Inflammatory macrophage treated with lipopolysaccharide for 4 hours (primary cell): ENCODE data around the gene SYTL3.
"Not testable (repeated sequence)": the region's sequence is repeated elsewhere in the genome, so short reads cannot be mapped to it uniquely, and the experiment has no call there.

Experiments used
- DNase-seq: peaks from one replicate; pipeline ENCODE4 v3.0.0-alpha.2; 2020

The SYTL3 gene, protein sequence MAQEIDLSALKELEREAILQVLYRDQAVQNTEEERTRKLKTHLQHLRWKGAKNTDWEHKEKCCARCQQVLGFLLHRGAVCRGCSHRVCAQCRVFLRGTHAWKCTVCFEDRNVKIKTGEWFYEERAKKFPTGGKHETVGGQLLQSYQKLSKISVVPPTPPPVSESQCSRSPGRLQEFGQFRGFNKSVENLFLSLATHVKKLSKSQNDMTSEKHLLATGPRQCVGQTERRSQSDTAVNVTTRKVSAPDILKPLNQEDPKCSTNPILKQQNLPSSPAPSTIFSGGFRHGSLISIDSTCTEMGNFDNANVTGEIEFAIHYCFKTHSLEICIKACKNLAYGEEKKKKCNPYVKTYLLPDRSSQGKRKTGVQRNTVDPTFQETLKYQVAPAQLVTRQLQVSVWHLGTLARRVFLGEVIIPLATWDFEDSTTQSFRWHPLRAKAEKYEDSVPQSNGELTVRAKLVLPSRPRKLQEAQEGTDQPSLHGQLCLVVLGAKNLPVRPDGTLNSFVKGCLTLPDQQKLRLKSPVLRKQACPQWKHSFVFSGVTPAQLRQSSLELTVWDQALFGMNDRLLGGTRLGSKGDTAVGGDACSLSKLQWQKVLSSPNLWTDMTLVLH

DNA sequence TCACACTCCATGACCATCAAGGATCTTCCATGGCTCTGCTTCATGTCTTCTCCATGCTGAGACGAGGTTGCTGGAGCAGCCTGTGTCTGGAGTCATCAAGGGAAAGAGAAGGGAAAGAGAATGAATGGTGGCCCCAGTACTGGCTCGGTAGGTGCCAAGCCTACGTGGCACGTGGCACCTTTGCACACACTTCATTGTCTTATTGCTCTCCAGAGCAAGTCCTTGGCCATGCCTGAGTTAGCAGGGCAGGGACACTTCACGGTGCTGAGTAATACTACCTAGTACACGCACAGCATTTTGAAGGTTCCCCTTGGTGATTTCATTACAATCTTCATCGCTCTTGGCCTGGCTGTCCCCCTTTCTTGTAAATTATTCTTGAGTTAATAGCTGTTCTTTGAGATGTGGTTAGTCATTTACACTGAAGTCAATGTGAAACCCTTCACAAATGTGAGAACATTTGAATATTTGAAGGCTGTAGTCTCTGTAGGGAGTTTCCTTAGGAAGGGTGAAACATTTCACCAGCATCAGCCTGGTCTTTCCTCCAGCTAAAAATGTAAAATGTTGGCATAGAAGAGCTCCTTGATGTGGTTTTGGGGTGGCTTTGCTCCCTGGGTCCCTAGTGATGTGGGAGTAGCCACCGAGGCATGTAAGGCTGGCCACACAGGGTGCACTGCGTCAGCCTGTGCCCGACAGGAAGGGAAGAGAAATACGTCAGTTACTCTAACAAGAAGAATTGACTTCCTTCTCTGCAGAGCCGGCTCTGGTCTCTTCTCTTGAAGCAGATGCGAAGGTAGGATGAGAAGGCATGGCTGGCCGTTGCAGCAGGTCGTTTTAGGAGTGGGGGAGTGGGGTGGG is at the start of gene SYTL3:
Gene SYTL3, plus strand, starts transcription at position 766 of the 855 bp plus-strand sequence. CDS start 13,215 bp downstream, outside the sequence.
- peak; percentile 90 for DNase-seq

DNA sequence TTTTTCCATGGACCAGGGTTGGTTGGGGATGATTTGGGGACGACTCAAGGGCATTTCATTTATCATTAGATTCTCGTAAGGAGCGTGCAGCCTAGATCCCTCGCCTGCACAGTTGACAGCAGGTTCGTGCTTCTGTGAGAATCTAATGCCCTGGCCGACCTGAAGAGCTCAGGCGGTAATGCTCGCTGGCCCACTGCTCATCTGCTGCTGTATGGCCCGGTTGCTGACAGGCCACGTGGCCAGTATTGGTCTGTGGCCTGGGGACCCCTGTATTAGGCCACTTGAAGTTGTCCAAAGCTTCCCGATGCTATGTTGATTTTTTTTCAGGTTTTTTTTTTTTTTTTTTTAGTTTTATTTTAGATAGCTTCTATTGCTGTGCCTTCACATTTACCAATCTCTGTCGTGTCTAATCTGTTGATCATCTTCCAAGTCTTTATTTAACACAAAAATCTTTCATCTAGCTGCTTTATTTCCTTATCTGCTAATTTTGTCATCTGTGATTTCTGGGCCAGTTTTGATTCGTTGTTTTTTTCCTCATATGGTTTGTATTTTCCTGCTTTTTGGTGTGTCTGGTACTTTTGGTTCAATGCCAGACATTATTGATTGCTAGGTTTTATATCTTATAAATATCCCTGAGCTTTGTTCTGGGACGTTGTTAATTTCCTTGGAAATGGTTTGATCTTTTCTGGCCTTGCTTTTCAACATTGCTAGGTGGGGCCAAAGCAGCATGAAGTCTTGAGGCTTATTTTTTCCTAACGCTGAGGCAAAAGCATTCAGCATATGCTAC is 46.4 kb upstream of the SYTL3 start:
- no peak for DNase-seq

DNA sequence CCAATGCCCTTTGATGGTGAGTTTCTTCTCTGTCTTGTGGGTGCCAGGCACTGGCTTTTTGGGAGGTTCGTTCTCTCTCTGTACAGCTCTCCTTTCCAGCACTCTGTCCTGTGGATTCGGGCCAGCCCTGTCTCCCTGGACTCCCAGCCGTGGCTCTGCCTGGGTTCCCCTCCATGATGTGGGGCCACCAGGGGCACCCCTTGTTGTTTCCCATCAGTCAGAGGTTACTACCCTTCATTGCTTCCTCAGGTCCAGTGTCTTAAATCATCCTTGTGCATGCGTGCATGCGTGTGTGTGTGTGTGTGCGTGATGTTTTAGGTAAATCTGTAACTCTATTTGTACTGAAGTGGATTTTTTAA is 45.8 kb upstream of the SYTL3 start:
- no peak for DNase-seq

DNA sequence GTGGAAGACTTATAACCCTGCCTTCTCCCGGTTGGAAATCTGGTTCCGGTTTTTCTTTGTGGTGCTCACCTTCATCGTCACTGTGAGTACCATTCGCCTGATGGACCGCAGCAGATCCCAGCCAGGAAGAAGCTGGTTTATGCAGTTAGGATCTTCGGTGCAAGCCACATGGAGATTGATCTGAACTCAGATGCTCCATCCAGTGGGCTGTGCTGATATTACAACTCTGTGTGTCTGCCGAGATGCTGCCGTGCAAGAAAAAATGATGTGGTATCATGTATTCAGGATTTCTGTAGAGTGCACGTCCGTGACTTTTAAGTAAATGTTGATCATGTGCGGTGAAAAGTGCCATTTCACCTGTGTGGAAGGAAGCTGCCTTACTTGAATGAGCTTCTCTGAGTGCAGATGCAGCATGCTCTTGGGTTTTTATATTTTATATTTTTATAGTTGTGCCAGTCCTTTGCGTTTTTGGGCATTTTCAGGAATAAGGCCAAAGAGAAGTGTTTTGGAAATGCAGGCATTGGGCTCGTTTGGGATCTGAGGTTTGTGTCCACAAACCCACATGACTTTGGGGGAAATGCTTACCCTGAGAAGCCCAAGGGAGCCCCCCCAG is 44.5 kb upstream of the SYTL3 start:
- DNase-seq: peak; percentile 59

DNA sequence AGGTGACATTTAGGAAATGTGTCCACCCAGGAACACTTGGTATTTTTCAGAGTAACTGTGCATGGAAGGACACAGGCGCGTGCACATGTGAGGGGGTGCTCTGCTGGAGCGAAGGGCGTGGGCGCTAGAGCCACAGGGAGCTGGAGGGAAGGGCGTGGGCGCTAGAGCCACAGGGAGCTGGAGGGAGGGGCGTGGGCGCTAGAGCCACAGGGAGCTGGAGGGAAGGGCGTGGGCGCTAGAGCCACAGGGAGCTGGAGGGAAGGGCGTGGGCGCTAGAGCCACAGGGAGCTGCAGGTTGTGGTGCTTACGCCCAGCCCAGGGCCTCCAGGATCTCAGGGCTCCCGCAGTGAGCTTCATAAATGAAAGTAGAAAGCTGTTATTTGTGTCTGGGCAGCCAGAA is 43.8 kb upstream of the SYTL3 start:
- not testable (repeated sequence) for DNase-seq

DNA sequence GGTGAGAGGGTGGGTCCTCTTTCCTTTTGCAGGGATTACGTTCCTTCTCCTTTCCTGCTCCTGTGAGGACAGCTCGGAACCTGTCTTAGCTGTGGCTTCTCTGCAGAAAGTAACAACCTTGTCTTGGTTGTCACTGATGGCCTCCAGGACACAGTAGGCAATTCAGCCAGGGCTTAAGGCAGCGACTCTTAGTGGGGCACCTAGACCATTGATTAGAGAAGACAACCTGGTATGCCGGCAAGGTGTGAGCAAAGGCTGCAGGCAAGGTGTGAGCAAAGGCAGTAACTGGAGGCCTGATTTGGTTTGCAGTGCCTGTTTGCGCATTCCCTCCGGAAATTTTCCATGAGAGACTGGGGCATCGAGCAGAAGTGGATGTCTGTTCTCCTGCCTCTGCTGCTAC is 42.9 kb upstream of the SYTL3 start:
- no peak for DNase-seq

DNA sequence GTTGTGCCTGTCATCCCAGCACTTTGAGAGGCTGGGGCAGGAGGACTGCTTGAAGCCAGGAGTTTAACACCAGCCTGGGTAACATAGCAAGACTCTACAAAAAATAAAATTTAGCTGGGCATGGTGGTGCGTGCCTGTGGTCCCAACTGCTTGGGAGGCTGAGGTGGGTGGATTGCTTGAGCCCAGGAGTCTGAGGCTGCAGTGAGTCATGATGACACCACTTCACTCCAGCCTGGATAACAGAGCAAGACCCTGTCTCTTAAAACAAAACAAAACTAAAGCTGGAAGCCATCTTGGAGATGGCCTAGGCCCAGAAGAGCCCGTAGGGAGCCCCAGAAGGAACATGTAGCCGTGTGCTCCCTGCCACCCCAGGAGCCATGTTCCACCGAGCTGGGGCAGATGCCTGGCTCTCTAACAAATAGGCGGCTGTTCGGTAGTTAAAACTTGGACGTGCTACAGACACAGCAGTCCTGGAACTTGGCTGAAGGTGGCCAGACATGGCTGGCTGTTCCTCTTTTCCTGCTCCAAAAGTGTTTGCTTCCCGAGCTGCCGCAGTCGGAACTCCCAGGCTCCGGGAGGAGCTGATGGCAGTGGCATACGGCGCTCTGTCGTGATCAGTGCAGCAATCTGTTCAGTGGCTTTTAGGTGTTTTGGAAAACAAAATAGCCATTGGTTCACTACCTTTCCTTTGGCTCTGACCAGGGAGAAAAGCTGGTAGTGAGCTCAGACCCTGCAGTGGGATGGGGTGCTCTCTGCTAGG is 42.3 kb upstream of the SYTL3 start:
- no peak for DNase-seq

DNA sequence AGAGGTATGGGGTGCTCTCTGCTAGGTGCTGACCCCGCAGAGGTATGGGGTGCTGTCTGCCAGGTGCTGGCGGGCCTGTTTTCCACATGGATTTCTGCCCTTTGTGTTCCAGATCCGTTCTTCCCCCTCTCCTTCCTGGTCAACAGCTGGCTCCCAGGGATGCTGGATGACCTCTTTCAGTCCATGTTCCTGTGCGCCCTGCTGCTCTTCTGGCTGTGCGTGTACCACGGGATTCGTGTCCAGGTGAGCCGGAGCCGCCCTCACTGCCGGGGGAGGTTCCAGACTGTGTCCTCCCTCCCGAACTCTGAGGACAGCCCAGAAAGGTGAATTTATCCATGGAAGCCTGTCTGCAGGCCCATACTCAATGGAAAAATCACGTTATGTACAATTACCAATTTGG is 41.6 kb upstream of the SYTL3 start:
- DNase-seq: no peak

DNA sequence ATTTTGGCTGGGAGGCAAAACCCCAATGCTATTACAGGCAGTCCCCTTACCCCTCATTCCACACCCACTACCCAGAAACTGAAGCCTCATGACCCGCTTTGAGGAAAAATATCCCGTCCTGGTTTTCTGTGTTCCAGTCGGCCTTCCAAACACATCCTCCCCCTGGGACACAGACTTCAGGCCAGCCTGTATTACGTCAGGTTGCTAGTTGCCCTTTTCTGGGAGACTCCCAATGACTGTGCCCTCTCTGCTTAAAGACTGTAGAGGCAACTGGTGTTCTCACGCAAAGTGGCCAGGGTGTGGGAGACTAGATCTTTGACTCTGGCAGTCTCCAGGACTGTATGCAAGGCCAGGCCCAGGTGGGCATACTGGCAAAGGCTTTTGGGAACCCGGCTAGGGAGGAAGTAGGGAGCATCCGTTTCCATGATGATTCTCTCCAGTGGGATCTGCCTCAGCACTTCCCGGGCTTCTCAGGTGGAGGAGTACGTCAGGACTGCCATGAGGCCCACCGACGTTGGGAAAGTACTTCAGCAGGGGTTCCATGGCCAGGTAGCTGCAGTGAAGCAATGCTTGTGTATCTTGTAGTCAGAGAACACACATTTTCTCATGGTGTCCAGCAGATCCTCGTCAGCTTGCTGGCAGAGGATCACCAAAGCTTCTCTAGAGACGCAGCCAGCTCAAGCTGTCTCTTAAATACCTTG is 40.2 kb upstream of the SYTL3 start:
- DNase-seq: no peak

DNA sequence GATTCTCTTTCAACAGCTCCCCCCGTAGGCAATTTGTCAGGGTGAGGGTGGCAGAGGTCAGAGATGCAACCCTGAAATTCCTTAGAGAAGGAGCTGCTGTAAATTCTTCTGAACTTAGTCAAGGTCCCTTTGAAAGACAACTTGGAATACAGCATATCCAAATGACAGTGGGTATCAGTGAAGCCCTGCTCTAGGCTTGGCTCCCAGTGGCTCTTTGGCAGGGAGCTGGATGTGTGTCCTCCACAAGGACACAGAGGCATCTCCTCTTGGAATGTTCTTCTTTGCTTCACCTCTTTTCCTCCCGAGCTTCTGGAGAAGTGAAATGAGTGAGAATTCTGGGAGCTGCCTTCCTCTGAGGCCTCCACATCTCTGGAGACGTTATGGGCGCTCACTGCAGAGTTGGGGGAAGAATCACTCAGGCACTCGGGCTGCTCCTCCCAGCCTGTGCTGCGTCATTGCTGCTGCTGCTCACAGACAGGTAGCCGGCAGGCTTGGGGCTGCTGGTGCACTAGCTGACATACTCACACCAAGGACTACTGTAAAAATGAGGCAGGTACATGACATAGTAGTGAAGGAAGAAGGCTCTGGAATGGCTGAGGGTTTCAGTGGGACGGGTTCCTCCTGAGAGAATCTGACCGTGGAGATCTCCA is 39.4 kb upstream of the SYTL3 start:
- no peak for DNase-seq

DNA sequence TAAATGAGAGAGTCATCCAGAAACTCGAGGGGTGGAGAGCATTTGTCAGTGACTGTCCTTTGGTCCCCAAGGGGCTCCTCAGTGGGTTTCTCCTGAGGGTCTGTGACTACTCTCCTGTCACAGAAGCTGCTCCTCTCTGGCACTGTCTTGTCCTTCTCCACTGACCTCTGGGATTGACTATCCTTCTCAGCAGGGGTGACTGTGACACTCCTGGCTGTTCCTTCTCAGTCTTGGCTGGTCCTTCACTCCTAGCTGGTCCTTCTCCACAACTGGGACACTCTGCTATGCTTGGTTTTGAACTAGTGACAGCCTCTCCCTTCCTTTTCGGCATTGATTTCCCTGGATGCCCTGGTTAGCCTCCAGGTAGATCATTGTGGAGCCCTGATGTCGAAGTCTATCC is 38.8 kb upstream of the SYTL3 start:
- DNase-seq: no peak

DNA sequence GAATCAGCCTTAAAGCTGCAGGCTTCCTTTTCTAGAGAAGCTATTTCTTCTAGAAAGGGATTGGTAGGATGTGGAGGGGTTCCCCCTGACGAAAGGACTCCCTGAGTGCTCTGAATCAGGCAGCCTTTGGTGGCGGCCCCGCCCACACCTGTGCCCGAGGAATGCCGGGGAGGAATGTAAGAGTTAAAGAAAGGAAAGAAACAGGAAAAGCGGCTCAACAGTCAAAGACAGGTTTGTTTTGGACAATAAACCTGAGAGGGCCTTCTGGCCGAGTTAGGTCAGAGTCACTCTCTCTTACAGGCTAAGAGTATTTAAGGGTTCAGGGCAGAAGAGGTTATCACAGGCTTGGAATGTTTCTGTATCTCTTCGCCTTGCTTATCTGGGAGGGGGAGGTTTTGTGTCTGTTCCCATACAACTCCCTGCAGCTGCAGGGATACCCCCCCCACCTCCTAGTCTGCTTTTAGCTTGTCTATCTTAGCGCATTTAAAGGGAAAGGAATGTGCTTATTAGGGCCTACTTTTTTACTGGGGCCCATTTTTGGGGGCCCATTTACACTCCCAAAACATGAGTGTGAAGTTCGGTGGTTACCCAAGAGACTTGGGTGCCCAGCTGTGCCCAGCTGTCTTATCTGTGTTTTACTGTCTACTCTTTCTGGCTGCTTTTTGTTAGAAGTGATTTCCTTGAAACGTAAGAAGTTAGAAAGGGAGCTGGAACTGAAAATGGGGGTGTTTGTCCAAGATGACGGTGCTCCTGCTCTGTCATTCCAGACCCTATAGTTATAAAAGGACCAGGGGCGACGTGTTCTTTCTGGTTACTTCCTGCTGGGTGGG is 38.1 kb upstream of the SYTL3 start:
- no peak for DNase-seq

DNA sequence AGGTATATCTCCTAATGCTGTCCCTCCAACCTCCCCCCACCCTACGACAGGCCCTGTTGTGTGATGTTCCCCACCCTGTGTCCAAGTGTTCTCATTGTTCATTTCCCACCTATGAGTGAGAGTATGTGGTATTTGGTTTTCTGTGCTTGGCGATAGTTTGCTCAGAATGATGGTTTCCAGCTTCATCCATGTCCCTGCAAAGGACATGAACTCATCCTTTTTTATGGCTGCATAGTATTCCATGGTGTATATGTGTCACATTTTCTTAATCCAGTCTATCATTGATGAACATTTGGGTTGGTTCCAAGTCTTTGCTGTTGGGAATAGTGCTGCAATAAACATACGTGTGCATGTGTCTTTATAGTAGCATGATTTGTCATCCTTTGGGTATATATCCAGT is 35.2 kb upstream of the SYTL3 start:
- DNase-seq: not testable (repeated sequence)

DNA sequence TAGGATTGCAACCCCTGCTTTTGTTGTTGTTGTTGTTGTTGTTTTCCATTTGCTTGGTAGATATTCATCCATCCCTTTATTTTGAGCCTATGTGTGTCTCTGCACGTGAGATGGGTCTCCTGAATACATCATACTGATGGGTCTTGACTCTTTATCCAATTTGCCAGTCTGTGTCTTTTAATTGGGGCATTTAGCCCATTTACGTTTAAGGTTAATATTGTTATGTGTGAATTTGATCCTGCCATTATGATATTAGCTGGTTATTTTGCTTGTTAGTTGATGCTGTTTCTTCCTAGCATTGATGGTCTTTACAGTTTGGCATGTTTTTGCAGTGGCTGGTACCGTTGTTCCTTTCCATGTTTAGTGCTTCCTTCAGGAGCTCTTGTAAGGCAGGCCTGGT is 31.6 kb upstream of the SYTL3 start:
- not testable (repeated sequence) for DNase-seq

DNA sequence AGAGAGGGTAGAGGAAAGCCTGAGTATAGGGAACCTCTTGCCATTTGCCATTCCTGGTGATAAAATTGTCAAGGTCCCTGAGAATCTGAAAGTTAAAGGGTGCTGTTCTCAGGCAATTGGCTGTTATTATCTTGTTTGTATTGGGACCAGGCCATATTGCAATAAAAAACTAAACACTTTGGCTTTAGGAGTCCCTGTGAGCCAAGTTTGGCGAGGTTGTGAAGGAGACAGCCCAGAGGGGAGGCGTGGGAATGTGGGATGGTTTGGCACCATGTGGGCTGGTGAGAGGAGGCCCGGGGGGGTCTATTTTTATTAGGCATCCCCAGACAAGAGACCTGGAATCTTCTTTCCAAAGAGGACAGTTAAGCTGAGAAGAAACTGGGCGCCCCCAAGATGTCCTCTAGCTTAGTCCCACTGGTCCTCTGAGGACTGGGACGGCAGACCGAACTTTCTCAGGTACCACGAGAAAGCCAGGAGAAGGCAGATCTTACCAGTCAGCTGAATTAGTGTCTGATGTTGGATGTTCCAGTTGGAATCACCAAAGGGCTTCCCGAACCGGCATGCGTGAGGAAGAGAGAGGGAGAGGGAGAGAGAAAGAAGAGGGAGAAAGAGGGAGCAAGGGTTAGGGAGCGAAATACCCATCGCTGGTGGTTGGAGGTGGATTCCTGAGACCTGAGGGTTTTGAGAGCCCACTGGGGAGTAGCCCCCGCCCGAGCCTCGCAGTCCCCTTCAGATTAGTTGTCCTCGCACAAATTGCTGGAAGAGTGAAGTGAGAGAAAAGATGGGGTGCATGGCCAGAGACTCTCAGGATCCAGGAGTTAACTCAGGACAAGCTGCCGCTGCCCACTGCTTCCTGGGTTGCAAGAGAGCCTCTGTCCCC is 29.7 kb upstream of the SYTL3 start:
- DNase-seq: no peak

DNA sequence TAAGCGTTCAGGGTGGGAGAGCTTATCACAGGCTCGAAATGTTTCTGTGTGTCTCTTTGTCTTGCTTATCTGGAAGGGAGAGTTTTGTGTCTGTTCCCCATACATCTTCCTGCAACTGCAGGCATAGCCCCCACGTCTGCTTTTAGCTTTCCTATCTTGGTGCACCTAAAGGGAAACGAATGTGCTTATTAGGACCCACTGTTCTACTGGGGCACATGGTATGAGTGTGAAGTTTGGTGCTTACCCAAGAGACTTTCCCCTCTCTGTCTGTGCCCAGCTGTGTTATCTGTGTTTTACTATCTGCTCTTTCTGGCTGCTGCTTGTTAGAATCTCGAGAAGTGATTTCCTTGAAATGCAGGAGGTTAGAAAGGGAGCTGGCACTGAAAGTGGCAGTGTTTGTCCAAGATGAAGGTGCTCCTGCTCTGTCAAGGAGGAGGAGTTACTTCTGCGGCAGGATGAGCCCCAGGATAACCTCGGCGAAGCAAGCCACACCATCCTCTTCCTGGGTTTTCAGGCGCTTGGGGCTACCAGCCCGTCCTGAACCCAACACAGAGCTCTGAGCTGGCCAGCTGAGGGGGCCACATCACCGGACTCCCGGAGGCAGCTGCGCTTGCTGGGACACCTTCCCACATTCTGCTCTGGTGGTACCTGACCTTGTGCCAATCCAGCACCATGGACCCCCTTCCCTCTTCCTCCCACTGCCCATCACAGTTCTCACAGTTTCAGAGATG is 28.7 kb upstream of the SYTL3 start:
- DNase-seq: no peak

DNA sequence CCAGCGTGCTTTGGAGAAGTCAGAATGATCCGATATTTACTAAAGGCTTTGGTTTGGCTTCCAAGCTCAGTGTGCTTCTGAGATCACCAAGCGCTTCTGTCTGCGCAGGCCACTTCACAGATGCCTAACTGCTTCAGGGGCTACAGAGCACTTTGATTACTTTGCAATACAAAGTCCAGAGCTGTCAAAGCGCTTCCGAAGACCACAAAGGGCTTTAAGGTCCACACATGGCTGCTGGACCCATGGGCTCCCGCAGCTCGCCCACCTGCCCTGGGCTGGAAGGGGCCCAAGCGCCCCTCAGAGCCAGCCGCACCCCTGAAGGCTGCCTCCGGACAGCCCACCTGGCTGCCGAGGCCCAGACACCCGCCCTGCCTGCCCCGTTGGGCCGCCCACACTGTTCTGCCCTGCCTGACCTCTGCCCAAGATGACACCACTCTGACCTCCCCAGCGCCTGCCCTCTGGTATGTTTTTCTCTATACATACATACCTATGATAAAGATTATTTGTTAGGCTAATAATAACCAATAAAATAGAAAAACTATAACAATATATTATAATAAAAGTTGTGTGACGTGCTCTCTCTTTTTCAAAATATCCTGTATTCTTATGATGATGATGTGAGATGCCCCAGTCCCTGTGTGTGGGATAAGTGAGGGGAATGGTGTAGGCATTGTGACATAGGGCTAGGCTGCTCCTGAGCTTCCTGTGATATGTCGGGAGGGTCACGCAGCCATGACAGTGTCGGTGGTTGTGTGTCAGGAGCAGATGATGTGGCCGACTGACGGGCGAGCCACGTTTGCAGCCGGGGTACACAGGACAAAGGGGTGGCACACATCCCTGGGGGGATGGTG is 27.9 kb upstream of the SYTL3 start:
- no peak for DNase-seq
